ENCODE data around the gene TM4SF5. TPM values are rescaled to one million over a fixed set of nuclear protein-coding genes. Genes with fewer than 3 reads are reported as not detected.

Gene TM4SF5
- total RNA-seq, 2 donors from 2014 or later = not detected

GRCh38 chr17:4743898-4744297, 27.8 kb upstream of the TM4SF5 start:
- no peak overlapping the region for H3K27ac ChIP-seq
- TF ChIP-seq CTCF (IDR thresholded peaks at IDR 0.05) = no peak
- no peak overlapping the region for H3K4me3 ChIP-seq
- DNase-seq (ENCODE audit: low spot score) = no peak
- H3K4me1 ChIP-seq = peaks cover 0 to 27% of the 10 kb centered on the region in 2 donors
- H3K9me3 ChIP-seq = no peaks in the 10 kb centered on the region
- peaks cover 5 to 14% of the 10 kb centered on the region in 2 donors for H3K27me3 ChIP-seq
- no peaks in the 10 kb centered on the region for H3K36me3 ChIP-seq

GRCh38 chr17:4744999-4745969, 26.4 kb upstream of the TM4SF5 start:
- Histone ChIP-seq H3K4me1 (peaks cover 0 to 20% of the 10 kb centered on the region in 2 donors), H3K4me3 (no peak overlapping the region), H3K27me3 (peaks cover 5 to 14% of the 10 kb centered on the region in 2 donors), H3K36me3 (no peaks in the 10 kb centered on the region), H3K27ac (no peak overlapping the region), H3K9me3 (no peaks in the 10 kb centered on the region)
- no peak for TF ChIP-seq CTCF (IDR thresholded peaks at IDR 0.05)
- no peak for DNase-seq (ENCODE audit: low spot score)

- H3K27ac ChIP-seq = no peak overlapping the region
Observed at GRCh38 chr17:4747847-4748246, 23.8 kb upstream of the TM4SF5 start.

GRCh38 chr17:4748686-4749085, 23.0 kb upstream of the TM4SF5 start:
- H3K36me3 ChIP-seq = no peaks in the 10 kb centered on the region
- peaks cover 0 to 20% of the 10 kb centered on the region in 2 donors for H3K4me1 ChIP-seq
- no peaks in the 10 kb centered on the region for H3K9me3 ChIP-seq
- no peak overlapping the region for H3K4me3 ChIP-seq
- no peak for DNase-seq (ENCODE audit: low spot score)
- H3K27ac ChIP-seq = no peak overlapping the region
- TF ChIP-seq CTCF (IDR thresholded peaks at IDR 0.05) = no peak
- peaks cover 5 to 14% of the 10 kb centered on the region in 2 donors for H3K27me3 ChIP-seq

More at GRCh38 chr17:4747847-4748246, 23.8 kb upstream of the TM4SF5 start:
- Histone ChIP-seq H3K4me1 (peaks cover 0 to 20% of the 10 kb centered on the region in 2 donors), H3K36me3 (no peaks in the 10 kb centered on the region), H3K27me3 (peaks cover 5 to 14% of the 10 kb centered on the region in 2 donors), H3K9me3 (no peaks in the 10 kb centered on the region), H3K4me3 (no peak overlapping the region)
- DNase-seq (ENCODE audit: low spot score) = no peak
- TF ChIP-seq CTCF (IDR thresholded peaks at IDR 0.05) = no peak

GRCh38 chr17:4750606-4751005, 21.1 kb upstream of the TM4SF5 start:
- H3K36me3 ChIP-seq = no peaks in the 10 kb centered on the region
- no peak overlapping the region for H3K27ac ChIP-seq
- peaks cover 3 to 5% of the 10 kb centered on the region in 2 donors for H3K27me3 ChIP-seq
- DNase-seq (ENCODE audit: low spot score) = no peak
- no peak overlapping the region for H3K4me3 ChIP-seq
- no peak for TF ChIP-seq CTCF (IDR thresholded peaks at IDR 0.05)
- peaks cover 0 to 12% of the 10 kb centered on the region in 2 donors for H3K4me1 ChIP-seq
- H3K9me3 ChIP-seq = no peaks in the 10 kb centered on the region
